GM18517 (cell line): Measurements from ENCODE around the gene SYT9.
"Not testable (repeated sequence)": the region's sequence is repeated elsewhere in the genome, so short reads cannot be mapped to it uniquely, and the experiment has no call there.

Source experiments
- ATAC-seq: cut with Tn5 transposase; IDR thresholded peaks from one replicate; pipeline ENCODE4 v1.9.1; 2021; ENCODE audit warnings: mild to moderate bottlenecking, moderate library complexity; ENCODE audit not compliant: unreplicated experiment

Gene SYT9

GRCh38 chr11:7332451-7332850, 80.7 kb downstream of the SYT9 start:
- no peak for ATAC-seq

- ATAC-seq: no peak
These were observed 81.3 kb downstream of the SYT9 start for GRCh38 chr11:7332962-7333361.

GRCh38 chr11:7335442-7335841, 83.7 kb downstream of the SYT9 start:
- not testable (repeated sequence) for ATAC-seq

- no peak for ATAC-seq
These were observed 89.8 kb downstream of the SYT9 start for GRCh38 chr11:7341551-7341950.

GRCh38 chr11:7347611-7348431, 96.1 kb downstream of the SYT9 start:
- no peak for ATAC-seq

GRCh38 chr11:7348432-7349304, 97.0 kb downstream of the SYT9 start:
- ATAC-seq: no peak

- no peak for ATAC-seq
These were observed 99.5 kb downstream of the SYT9 start for GRCh38 chr11:7351228-7351627.

GRCh38 chr11:7353100-7353499, 101.4 kb downstream of the SYT9 start:
- ATAC-seq: peak; percentile 53

- ATAC-seq: no peak
These were observed 113.0 kb downstream of the SYT9 start for GRCh38 chr11:7364660-7365059.

GRCh38 chr11:7367803-7368202, 116.1 kb downstream of the SYT9 start:
- ATAC-seq: no peak

- ATAC-seq: no peak
These were observed 124.7 kb downstream of the SYT9 start for GRCh38 chr11:7376386-7376785.

- peak; percentile 49 for ATAC-seq
These were observed 130.2 kb downstream of the SYT9 start for GRCh38 chr11:7381937-7382336.

GRCh38 chr11:7383406-7383805, 131.7 kb downstream of the SYT9 start:
- no peak for ATAC-seq

- no peak for ATAC-seq
These were observed 133.0 kb downstream of the SYT9 start for GRCh38 chr11:7384691-7385090.

- ATAC-seq: no peak
These were observed 133.8 kb downstream of the SYT9 start for GRCh38 chr11:7385532-7385931.

GRCh38 chr11:7413961-7414915, 162.5 kb downstream of the SYT9 start:
- ATAC-seq: no peak

GRCh38 chr11:7414973-7415817, 163.5 kb downstream of the SYT9 start:
- ATAC-seq: no peak

GRCh38 chr11:7416080-7416479, 164.4 kb downstream of the SYT9 start:
- no peak for ATAC-seq

- ATAC-seq: no peak
These were observed 165.6 kb downstream of the SYT9 start for GRCh38 chr11:7417328-7417727.

- no peak for ATAC-seq
These were observed 166.4 kb downstream of the SYT9 start for GRCh38 chr11:7418061-7418460.
